RWPE1 (cell line): ENCODE measurements around the gene NRK.

Experiments used
- CTCF ChIA-PET: fragments of 350-600 bp; sonication (Branson Sonifier 250); formaldehyde crosslinking; extraction: SDS; loops from one replicate; lab custom pipeline; 2021; lab: Yijun Ruan, JAX
- POLR2A ChIA-PET: fragments of 400-600 bp; formaldehyde crosslinking; extraction: SDS; loops from one replicate; lab custom pipeline; 2020; ENCODE audit warnings: antibody characterized with exemption; ENCODE audit not compliant: low non-redundant PET; lab: Yijun Ruan, JAX
- DNase-seq: peaks from one replicate; pipeline ENCODE4 v3.0.0; 2012; ENCODE audit warnings: low spot score
- H3K27ac ChIP-seq: fragments of 450-650 bp; 2 replicates; pipeline ENCODE4 v1.5.1; 2017
- TF ChIP-seq, protein P1 (sequence below): fragments of 450-650 bp; conservative IDR thresholded peaks from 2 replicates; pipeline ENCODE4 v1.5.1; 2017; ENCODE audit warnings: low read depth, mild to moderate bottlenecking

The NRK gene

DNA sequence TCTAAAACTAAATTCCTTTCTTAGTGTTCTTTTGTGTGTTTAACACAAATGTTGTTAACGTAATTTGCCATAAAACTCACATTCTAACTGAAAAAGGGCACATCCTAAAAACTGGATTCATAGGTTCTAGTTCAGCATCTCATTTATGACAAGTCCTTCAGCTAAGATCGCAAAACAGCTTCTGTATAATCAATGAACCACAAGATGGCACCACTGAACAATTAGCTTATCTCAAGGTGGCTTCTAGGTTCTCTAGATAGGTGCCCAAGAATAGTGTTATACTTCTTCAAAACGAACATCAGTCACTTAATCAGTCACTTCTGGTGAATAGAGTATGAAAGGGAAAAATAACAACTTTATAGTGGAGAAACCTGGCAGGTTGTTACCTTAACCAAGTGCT, 54.3 kb downstream of the NRK start:
- ChIA-PET POLR2A (no interaction called here), CTCF (interaction anchor here (0.6 kb wide), 1 partner anchor 1436 kb away, joined by 8 read pairs; no protein-coding TSS in a partner anchor)
- no peak for DNase-seq
- TF ChIP-seq, protein P1, sequence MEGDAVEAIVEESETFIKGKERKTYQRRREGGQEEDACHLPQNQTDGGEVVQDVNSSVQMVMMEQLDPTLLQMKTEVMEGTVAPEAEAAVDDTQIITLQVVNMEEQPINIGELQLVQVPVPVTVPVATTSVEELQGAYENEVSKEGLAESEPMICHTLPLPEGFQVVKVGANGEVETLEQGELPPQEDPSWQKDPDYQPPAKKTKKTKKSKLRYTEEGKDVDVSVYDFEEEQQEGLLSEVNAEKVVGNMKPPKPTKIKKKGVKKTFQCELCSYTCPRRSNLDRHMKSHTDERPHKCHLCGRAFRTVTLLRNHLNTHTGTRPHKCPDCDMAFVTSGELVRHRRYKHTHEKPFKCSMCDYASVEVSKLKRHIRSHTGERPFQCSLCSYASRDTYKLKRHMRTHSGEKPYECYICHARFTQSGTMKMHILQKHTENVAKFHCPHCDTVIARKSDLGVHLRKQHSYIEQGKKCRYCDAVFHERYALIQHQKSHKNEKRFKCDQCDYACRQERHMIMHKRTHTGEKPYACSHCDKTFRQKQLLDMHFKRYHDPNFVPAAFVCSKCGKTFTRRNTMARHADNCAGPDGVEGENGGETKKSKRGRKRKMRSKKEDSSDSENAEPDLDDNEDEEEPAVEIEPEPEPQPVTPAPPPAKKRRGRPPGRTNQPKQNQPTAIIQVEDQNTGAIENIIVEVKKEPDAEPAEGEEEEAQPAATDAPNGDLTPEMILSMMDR: no peak
- H3K27ac ChIP-seq: no peak overlapping the region

DNA sequence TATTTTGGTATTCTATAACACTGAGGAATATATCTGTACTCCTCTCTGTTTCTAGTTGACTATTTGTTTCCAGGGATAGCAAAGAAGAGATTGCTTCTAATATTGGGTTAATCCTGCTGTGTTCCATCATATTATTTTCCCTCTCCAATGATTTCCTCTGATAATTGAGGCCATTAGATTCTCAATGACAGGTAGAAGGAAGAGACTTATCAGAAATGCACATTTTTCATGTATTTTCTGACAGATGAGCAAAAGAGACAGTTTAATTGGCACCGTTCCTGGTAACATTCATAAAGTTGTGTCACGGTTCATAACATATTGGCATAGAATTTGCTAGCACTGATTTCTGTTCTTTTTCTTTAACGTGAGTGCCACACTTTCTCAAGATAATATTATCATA, 58.2 kb downstream of the NRK start:
- no peak overlapping the region for H3K27ac ChIP-seq
- DNase-seq: no peak
- TF ChIP-seq, protein P1: no peak
- ChIA-PET CTCF (no interaction called here), POLR2A (no interaction called here)

DNA sequence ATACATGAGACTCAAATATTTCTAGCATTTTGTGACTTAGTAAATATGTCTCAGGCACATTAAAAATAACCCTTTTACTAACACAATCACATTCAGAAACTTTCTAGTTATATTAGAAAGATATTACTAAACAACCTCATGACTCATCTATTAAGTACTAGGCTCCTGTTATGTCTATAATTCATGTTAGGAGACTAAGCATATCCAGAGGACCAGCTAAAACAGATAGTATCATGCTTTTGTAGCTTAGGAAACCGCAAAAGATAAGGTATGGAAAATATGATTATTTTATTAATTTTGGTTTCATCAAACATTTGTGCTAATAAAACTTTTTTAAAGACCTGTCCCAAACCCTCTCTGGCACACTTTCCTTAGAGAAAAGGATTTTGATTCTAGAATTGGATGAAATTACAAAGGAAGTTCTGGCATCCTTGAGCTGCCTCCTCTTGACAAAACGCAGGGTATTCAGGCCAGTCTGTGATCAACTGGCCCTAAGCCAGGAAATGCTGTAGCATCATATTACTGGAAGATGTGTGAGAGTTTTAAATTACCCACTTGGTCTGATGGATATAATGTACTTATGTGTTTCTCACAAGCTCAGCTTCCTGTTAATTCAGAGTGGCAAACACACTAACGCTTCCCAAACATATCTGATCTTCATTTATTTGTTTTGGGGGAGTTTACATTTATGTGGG, 60.4 kb downstream of the NRK start:
- ChIA-PET CTCF (no interaction called here), POLR2A (no interaction called here)
- H3K27ac ChIP-seq: no peak overlapping the region
- TF ChIP-seq, protein P1: no peak
- DNase-seq: no peak

DNA sequence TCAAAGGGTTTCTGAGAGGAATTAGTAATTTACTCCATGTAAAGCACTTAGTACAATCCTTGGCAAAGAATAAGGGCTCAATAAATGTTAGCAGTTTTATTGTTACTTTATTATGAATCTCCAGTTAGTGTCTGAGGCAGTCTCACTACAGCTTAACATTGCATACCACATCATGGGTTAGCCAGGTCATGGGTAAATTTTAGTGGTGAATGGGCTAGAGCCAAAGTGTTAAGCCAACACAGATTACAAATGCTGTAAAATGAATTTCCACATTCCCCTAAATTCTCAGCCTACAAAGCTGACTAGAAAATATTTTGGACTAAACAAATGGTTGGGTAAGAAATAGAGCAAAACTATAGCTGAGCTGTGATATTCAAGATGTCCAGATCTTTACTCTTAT, 72.4 kb downstream of the NRK start:
- ChIA-PET CTCF (no interaction called here), POLR2A (no interaction called here)
- TF ChIP-seq, protein P1: no peak
- H3K27ac ChIP-seq: no peak overlapping the region
- DNase-seq: no peak

DNA sequence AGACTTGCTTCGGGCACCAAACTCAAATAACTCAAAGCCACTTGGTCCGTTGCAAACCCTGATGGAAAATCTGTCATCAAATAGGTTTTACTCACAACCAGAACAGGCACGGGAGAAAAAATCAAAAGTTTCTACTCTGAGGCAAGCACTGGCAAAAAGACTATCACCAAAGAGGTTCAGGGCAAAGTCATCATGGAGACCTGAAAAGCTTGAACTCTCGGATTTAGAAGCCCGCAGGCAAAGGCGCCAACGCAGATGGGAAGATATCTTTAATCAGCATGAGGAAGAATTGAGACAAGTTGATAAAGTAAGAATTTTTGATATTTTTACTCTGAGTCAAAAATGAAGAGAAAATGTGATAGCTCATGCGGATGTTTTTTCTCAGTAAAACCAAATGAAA, 87.2 kb downstream of the NRK start:
- no peak overlapping the region for H3K27ac ChIP-seq
- no peak for DNase-seq
- ChIA-PET POLR2A (no interaction called here), CTCF (interaction anchor here (0.6 kb wide), 1 partner anchor 631 kb away, joined by 3 read pairs; no protein-coding TSS in a partner anchor)
- TF ChIP-seq, protein P1: no peak

DNA sequence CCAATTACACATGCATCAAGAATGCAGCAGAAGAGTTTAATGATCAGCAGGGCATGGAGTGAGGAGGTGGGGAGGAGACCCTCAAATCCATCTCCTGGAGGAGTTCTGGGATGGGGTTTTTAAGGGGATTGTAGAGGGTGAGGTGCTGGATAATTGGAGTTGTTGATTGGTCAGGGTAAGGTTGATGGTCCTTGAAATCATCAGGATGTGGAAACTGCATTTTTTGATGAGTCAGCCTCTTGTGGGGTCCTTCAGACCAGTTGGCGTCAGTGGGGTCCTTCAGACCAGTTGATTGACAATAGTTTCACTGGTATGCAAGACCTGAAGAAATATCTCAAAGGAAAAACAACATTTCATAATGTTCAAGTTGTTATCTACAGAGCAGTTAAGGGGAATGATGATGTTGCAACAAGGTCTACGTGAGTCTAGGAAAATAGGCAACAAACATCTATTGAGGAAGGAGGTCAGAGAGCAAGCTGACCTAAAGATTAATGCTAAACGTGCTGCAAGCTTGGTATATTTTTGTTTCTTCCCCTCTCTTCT, 88.3 kb downstream of the NRK start:
- H3K27ac ChIP-seq: no peak overlapping the region
- POLR2A ChIA-PET: no interaction called here
- CTCF ChIA-PET: no interaction called here
- TF ChIP-seq, protein P1: no peak
- no peak for DNase-seq
